Measurements from ENCODE around the gene TSEN2.

The TSEN2 gene

DNA sequence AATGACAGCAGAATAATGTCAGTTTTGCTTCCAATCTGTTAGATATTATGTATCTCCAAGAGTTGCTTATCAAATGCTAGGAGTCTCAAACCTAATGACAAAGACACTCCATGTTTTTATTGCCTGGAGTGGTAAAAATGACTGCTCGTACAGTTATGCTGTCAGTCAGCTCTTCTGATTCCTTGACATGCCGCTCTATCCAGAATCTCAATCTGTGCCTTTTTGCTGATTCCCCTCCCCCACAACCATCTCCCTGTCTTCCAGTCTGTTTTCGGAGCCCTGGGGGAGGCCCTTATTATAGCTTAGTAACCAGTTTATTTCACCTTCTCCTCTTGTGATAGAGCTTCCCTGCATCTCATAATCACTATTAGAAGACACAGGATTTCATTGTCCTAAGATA, 75.2 kb downstream of the TSEN2 start:
- DNase-seq (ENCODE audit: low spot score in 2 of 2) (no peak), ATAC-seq (replicated peaks; ENCODE audit: extremely low read depth, poor library complexity, severe bottlenecking) (no peak)
- peak overlapping the region; percentile 40 for H3K4me3 Mint-ChIP-seq
- H3K27me3 Mint-ChIP-seq = peaks cover 16% of the 10 kb centered on the region
- peaks cover 59% of the 10 kb centered on the region for H3K4me1 Mint-ChIP-seq
- peaks cover 10% of the 10 kb centered on the region for H3K36me3 Mint-ChIP-seq (ENCODE audit: insufficient read depth)
- H3K27ac Mint-ChIP-seq (ENCODE audit: low read depth) = no peak overlapping the region
- H3K9me3 Mint-ChIP-seq = no peaks in the 10 kb centered on the region

- H3K36me3 Mint-ChIP-seq (ENCODE audit: insufficient read depth) = peaks cover 10% of the 10 kb centered on the region
- H3K4me1 Mint-ChIP-seq = peaks cover 66% of the 10 kb centered on the region
- DNase-seq (ENCODE audit: low spot score in 2 of 2) (no peak), ATAC-seq (replicated peaks; ENCODE audit: extremely low read depth, poor library complexity, severe bottlenecking) (no peak)
- peaks cover 5% of the 10 kb centered on the region for H3K27me3 Mint-ChIP-seq
- no peak overlapping the region for H3K27ac Mint-ChIP-seq (ENCODE audit: low read depth)
- H3K4me3 Mint-ChIP-seq = no peak overlapping the region
- H3K9me3 Mint-ChIP-seq = no peaks in the 10 kb centered on the region
Measured at GRCh38 chr3:12560505-12561190, 76.4 kb downstream of the TSEN2 start.

DNA sequence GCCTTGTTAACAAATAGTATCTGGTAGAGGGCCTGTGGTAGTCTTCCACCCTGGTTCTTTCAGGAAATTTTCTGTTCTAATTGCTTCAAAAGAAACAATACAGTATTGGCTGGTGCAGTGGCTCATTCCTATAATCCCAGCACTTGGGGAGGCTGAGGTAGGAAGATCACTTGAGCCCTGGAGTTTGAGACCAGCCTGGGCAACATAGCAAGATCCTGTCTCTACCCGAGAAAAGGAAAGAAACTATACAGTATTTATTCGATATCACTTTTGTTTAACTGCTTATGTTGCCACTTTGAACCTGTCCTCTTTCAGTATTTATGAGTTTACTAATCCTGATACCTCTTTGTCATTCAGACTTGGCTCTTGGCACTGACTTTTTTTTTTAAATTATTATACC, 77.1 kb downstream of the TSEN2 start:
- no peak overlapping the region for H3K27ac Mint-ChIP-seq (ENCODE audit: low read depth)
- no peak overlapping the region for H3K4me3 Mint-ChIP-seq
- no peaks in the 10 kb centered on the region for H3K27me3 Mint-ChIP-seq
- H3K36me3 Mint-ChIP-seq (ENCODE audit: insufficient read depth) = peaks cover 9% of the 10 kb centered on the region
- H3K4me1 Mint-ChIP-seq = peaks cover 63% of the 10 kb centered on the region
- ATAC-seq (replicated peaks; ENCODE audit: extremely low read depth, poor library complexity, severe bottlenecking) = no peak
- peaks cover 4% of the 10 kb centered on the region for H3K9me3 Mint-ChIP-seq
- DNase-seq (ENCODE audit: low spot score in 2 of 2) = no peak

DNA sequence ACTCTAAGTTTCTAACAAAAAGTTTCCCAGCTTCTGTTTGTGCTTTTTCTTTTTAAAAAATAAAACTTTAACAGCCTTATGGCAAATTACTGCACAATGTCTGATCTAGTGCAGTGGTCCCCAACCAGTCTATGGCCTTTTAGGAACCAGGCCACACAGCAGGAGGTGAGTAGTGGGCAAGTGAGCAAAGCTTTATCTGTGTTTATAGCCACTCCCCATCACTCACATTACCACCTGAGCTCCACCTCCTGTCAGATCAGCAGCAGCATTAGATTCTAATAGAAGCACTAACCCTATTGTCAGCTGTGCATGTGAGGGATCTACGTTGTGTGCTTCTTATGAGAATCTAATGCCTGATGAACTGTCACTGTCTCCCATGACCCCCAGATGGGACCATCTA, 78.2 kb downstream of the TSEN2 start:
- ATAC-seq (replicated peaks; ENCODE audit: extremely low read depth, poor library complexity, severe bottlenecking) (no peak), DNase-seq (ENCODE audit: low spot score in 2 of 2) (no peak)
- Mint-ChIP-seq H3K9me3 (peaks cover 11% of the 10 kb centered on the region), H3K27me3 (no peaks in the 10 kb centered on the region), H3K36me3 (ENCODE audit: insufficient read depth) (peaks cover 9% of the 10 kb centered on the region), H3K27ac (ENCODE audit: low read depth) (no peak overlapping the region), H3K4me1 (peaks cover 65% of the 10 kb centered on the region), H3K4me3 (no peak overlapping the region)

DNA sequence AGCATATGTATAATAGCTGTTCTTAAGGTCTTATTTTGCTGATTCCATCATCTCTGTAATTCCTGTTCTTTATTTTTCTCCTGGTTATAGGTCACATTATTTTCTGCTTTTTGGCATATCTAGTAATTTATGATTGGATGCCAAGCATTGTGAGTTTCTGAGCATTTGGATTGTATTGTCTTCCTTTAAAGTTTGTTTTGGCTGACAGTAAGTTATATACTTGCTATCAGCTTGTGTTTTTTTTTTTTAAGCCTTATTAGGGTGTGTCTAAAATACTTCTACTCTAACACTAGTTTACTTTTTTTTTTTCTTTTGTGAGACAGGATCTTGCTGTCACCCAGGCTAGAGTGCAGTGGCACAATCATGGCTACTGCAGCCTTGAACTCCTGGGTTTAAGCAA, 82.7 kb downstream of the TSEN2 start:
- no peak for ATAC-seq (replicated peaks; ENCODE audit: extremely low read depth, poor library complexity, severe bottlenecking)
- Mint-ChIP-seq H3K27ac (ENCODE audit: low read depth) (no peak overlapping the region), H3K4me1 (peaks cover 35% of the 10 kb centered on the region), H3K27me3 (no peaks in the 10 kb centered on the region), H3K9me3 (peaks cover 11% of the 10 kb centered on the region), H3K4me3 (no peak overlapping the region), H3K36me3 (ENCODE audit: insufficient read depth) (peaks cover 37% of the 10 kb centered on the region)
- no peak for DNase-seq (ENCODE audit: low spot score in 2 of 2)

- H3K36me3 Mint-ChIP-seq (ENCODE audit: insufficient read depth) = peaks cover 53% of the 10 kb centered on the region
Measured at GRCh38 chr3:12568747-12569146, 84.5 kb downstream of the TSEN2 start.

DNA sequence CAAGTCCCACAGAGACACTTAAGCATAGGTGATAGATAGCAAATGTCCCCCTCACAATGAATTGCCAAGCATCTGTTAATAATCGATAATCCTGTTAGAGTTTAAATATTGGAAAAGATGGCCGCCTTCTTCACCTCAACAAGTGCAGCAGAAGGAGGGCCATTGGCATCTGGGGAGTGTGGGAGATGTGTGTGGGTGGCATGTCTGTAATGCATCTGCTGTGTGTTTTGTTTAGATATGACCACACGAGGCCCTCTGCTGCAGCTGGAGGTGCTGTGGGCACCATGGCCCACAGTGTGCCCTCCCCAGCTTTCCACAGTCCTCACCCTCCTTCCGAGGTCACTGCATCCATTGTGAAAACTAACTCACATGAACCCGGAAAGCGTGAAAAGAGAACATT, 85.6 kb downstream of the TSEN2 start:
- Mint-ChIP-seq H3K27ac (ENCODE audit: low read depth) (no peak overlapping the region), H3K27me3 (no peaks in the 10 kb centered on the region), H3K4me1 (peaks cover 24% of the 10 kb centered on the region), H3K9me3 (peaks cover 11% of the 10 kb centered on the region), H3K4me3 (no peak overlapping the region), H3K36me3 (ENCODE audit: insufficient read depth) (peaks cover 60% of the 10 kb centered on the region)
- DNase-seq (ENCODE audit: low spot score in 2 of 2) (no peak), ATAC-seq (replicated peaks; ENCODE audit: extremely low read depth, poor library complexity, severe bottlenecking) (no peak)

More at GRCh38 chr3:12568747-12569146, 84.5 kb downstream of the TSEN2 start:
- Mint-ChIP-seq H3K9me3 (peaks cover 11% of the 10 kb centered on the region), H3K27ac (ENCODE audit: low read depth) (no peak overlapping the region), H3K4me3 (no peak overlapping the region), H3K27me3 (no peaks in the 10 kb centered on the region), H3K4me1 (peaks cover 30% of the 10 kb centered on the region)
- DNase-seq (ENCODE audit: low spot score in 2 of 2) (no peak), ATAC-seq (replicated peaks; ENCODE audit: extremely low read depth, poor library complexity, severe bottlenecking) (no peak)

DNA sequence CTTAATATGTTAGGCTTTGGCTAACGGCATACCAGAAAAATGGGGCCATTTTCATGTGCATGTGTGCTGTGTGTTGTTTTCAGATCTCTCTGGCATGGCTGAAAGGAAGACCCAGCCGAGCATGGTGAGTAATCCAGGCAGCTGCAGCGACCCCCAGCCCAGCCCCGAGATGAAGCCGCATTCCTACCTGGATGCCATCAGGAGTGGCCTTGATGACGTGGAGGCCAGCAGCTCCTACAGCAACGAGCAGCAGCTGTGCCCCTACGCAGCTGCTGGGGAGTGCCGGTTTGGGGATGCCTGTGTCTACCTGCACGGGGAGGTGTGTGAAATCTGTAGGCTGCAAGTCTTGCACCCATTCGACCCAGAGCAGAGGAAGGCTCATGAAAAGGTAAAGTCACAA, 87.7 kb downstream of the TSEN2 start:
- Mint-ChIP-seq H3K36me3 (ENCODE audit: insufficient read depth) (peaks cover 74% of the 10 kb centered on the region), H3K4me3 (no peak overlapping the region), H3K27me3 (no peaks in the 10 kb centered on the region), H3K4me1 (peaks cover 10% of the 10 kb centered on the region), H3K27ac (ENCODE audit: low read depth) (no peak overlapping the region), H3K9me3 (peaks cover 1% of the 10 kb centered on the region)
- DNase-seq (ENCODE audit: low spot score in 2 of 2) (no peak), ATAC-seq (replicated peaks; ENCODE audit: extremely low read depth, poor library complexity, severe bottlenecking) (no peak)

DNA sequence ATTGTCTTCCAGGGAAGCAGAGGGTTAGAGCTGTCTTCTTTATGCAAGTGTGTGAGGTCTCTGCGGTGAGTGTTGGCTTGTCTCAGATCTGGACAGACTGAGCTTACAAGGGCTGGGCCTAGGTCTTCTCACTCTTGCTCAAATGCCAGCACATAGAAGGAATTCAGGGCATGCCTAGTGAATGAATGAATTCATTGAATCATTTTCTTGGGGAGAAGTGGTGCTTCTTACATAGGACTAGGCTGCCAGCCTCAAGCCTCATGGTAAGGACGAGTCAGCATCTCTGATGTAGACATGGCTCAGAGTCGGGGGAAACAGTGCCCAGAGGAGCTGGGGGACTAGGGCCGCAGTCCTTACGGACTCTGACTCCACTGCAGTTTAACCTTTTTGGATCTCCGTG, 89.9 kb downstream of the TSEN2 start:
- Mint-ChIP-seq H3K4me1 (peaks cover under 1% of the 10 kb centered on the region), H3K27ac (ENCODE audit: low read depth) (peak overlapping the region; percentile 23), H3K4me3 (no peak overlapping the region), H3K9me3 (no peaks in the 10 kb centered on the region), H3K27me3 (no peaks in the 10 kb centered on the region), H3K36me3 (ENCODE audit: insufficient read depth) (peaks cover 78% of the 10 kb centered on the region)
- DNase-seq (ENCODE audit: low spot score in 2 of 2) (no peak), ATAC-seq (replicated peaks; ENCODE audit: extremely low read depth, poor library complexity, severe bottlenecking) (no peak)

DNA sequence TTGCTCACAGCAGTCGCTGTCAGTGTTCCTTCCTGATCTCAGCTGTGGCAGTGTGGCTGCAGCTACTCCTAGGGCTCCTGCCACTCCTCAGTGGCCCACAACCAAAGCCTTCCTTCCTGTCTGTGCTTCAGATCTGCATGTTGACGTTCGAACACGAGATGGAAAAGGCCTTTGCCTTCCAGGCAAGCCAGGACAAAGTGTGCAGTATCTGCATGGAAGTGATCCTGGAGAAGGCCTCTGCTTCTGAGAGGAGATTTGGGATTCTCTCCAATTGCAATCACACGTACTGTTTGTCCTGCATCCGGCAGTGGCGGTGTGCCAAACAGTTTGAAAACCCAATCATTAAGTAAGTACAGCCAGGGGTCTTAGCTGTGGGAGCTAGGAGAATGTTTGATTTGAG, 90.4 kb downstream of the TSEN2 start:
- no peak for ATAC-seq (replicated peaks; ENCODE audit: extremely low read depth, poor library complexity, severe bottlenecking)
- no peaks in the 10 kb centered on the region for H3K9me3 Mint-ChIP-seq
- H3K4me1 Mint-ChIP-seq = peaks cover 6% of the 10 kb centered on the region
- H3K36me3 Mint-ChIP-seq (ENCODE audit: insufficient read depth) = peaks cover 84% of the 10 kb centered on the region
- no peak for DNase-seq (ENCODE audit: low spot score in 2 of 2)
- no peaks in the 10 kb centered on the region for H3K27me3 Mint-ChIP-seq
- no peak overlapping the region for H3K4me3 Mint-ChIP-seq
- peak overlapping the region; percentile 23 for H3K27ac Mint-ChIP-seq (ENCODE audit: low read depth)

DNA sequence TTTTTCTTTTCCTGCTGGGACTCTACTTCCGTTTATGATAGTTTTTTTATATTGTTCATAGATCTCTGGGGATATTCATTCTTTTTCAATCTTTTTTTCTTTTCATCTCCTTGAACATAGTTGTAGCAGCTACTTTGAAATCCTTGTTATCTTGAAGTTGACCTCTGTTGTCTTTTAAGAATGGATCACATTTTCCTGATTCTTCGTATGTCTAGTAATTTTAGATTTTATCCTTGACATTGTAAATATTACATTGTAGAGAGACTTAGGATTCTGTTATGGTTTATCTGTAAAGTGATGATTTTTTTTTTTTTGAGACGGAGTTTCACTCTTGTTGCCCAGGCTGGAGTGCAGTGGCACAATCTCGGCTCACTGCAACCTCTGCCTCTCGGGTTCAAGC, 93.1 kb downstream of the TSEN2 start:
- Mint-ChIP-seq H3K36me3 (ENCODE audit: insufficient read depth) (peaks cover 72% of the 10 kb centered on the region), H3K4me3 (no peak overlapping the region), H3K27ac (ENCODE audit: low read depth) (peak overlapping the region; percentile 14), H3K4me1 (peaks cover 7% of the 10 kb centered on the region), H3K9me3 (no peaks in the 10 kb centered on the region), H3K27me3 (no peaks in the 10 kb centered on the region)
- DNase-seq (ENCODE audit: low spot score in 2 of 2) = no peak
- no peak for ATAC-seq (replicated peaks; ENCODE audit: extremely low read depth, poor library complexity, severe bottlenecking)

DNA sequence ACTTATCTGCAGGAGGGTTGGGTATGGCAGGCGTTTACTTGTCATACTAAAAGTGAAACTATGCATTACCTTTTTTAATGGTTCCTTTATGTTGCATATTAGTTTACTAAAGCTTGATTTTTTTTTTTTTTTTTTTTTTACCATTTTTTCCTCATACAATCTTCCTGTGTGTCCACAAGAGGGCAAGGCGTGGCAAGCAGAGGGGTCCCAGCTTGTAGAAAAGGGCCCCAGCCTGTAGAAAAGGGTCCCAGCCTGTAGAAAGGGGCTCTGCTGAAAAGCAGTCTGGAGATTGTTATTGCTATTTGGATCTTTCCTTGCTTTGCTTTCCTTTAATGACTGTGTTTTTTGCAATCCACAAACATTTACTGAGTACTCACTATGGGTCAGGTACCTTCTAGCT, 94.5 kb downstream of the TSEN2 start:
- no peaks in the 10 kb centered on the region for H3K27me3 Mint-ChIP-seq
- peak overlapping the region; percentile 54 for H3K27ac Mint-ChIP-seq (ENCODE audit: low read depth)
- DNase-seq (ENCODE audit: low spot score in 2 of 2) (no peak), ATAC-seq (replicated peaks; ENCODE audit: extremely low read depth, poor library complexity, severe bottlenecking) (no peak)
- H3K4me3 Mint-ChIP-seq = no peak overlapping the region
- H3K4me1 Mint-ChIP-seq = peaks cover 7% of the 10 kb centered on the region
- H3K9me3 Mint-ChIP-seq = no peaks in the 10 kb centered on the region
- peaks cover 66% of the 10 kb centered on the region for H3K36me3 Mint-ChIP-seq (ENCODE audit: insufficient read depth)

DNA sequence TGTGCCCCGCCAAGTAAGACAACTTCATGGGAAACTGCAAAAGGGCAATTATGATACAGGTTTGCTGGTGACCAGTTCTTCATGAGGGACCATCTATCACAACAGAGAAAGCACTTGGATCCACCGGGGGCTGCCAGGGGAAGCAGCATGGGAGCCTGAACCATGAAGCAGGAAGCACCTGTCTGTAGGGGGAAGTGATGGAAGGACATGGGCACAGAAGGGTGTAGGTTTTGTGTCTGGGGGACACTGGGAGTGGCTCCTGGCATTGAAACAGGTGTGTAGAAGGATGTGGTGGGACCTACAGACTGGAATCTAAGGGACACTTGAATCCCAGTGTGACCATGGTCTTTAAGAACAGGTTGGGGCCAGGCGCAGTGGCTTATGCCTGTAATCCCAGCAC, 95.2 kb downstream of the TSEN2 start:
- no peak overlapping the region for H3K4me3 Mint-ChIP-seq
- ATAC-seq (replicated peaks; ENCODE audit: extremely low read depth, poor library complexity, severe bottlenecking) = no peak

More for the DNA sequence above, 95.2 kb downstream of the TSEN2 start:
- Mint-ChIP-seq H3K27ac (ENCODE audit: low read depth) (peak overlapping the region; percentile 54), H3K27me3 (no peaks in the 10 kb centered on the region), H3K36me3 (ENCODE audit: insufficient read depth) (peaks cover 68% of the 10 kb centered on the region), H3K4me1 (peaks cover 7% of the 10 kb centered on the region), H3K9me3 (no peaks in the 10 kb centered on the region)
- DNase-seq (ENCODE audit: low spot score in 2 of 2) = no peak

Measured in central memory CD8-positive, alpha-beta T cell (primary cell).